Neural cell (in vitro differentiated cells): ENCODE results near the gene FLAD1. TPM values are rescaled to one million over a fixed set of nuclear protein-coding genes. Genes with fewer than 3 reads are reported as not detected.

Experiments
- H2AFZ ChIP-seq: fragments of 200-600, 300-800 bp; sonication (generic), shearing (Covaris generic); 2 replicates; pipeline ENCODE4 v1.6.0; 2014; ENCODE audit warnings: low read depth, mild to moderate bottlenecking, antibody characterized with exemption, low read length, moderate library complexity
- H3F3A ChIP-seq: fragments of 200-600 bp; shearing (Covaris generic); 2 replicates; pipeline ENCODE4 v1.6.1; 2016; ENCODE audit warnings: mild to moderate bottlenecking, moderate library complexity, mixed read lengths, antibody characterized with exemption, low read length; ENCODE audit not compliant: insufficient read depth, poor library complexity, severe bottlenecking
- H3K27ac ChIP-seq: fragments of 200-600, 300-800 bp; sonication (generic), shearing (Covaris generic); 2 replicates; pipeline ENCODE4 v1.5.1; 2014; ENCODE audit warnings: mild to moderate bottlenecking, low read length, moderate library complexity
- H3K27me3 ChIP-seq: fragments of 300-800, 200-600 bp; sonication (generic), shearing (Covaris generic); 2 replicates; pipeline ENCODE4 v1.6.0; 2014; ENCODE audit warnings: mild to moderate bottlenecking, low read depth, low read length, moderate library complexity; ENCODE audit not compliant: insufficient read depth
- H3K36me3 ChIP-seq: fragments of 300-800, 200-600 bp; sonication (generic), shearing (Covaris generic); 2 replicates; pipeline ENCODE4 v1.5.1; 2014; ENCODE audit warnings: mild to moderate bottlenecking, antibody characterized with exemption, low read length, moderate library complexity; ENCODE audit not compliant: insufficient read depth
- H3K4me2 ChIP-seq: fragments of 300-800, 200-600 bp; sonication (generic), shearing (Covaris generic); 2 replicates; pipeline ENCODE4 v1.6.0; 2014; ENCODE audit warnings: mild to moderate bottlenecking, low read length
- H3K4me3 ChIP-seq: fragments of 300-800, 200-600 bp; sonication (generic), shearing (Covaris generic); 2 replicates; pipeline ENCODE4 v1.5.1; 2014; ENCODE audit warnings: mild to moderate bottlenecking, low read length, moderate library complexity
- H3K79me2 ChIP-seq: fragments of 200-600 bp; shearing (Covaris generic); replicated peaks from 2 replicates; pipeline ENCODE4 v1.6.0; 2014; ENCODE audit warnings: mild to moderate bottlenecking, low read length, moderate library complexity; ENCODE audit not compliant: insufficient read depth
- H3K9ac ChIP-seq: fragments of 300-800, 200-600 bp; sonication (generic), shearing (Covaris generic); 2 replicates; pipeline ENCODE4 v1.6.1; 2016; ENCODE audit warnings: mild to moderate bottlenecking, low read length, mixed read lengths
- H3K9me2 ChIP-seq: fragments of 200-600 bp; shearing (Covaris generic); 2 replicates; pipeline ENCODE4 v1.6.1; 2016; ENCODE audit warnings: mild to moderate bottlenecking, low read length, mixed read lengths; ENCODE audit not compliant: insufficient read depth
- H3K9me3 ChIP-seq: fragments of 200-600, 300-800 bp; sonication (generic), shearing (Covaris generic); 2 replicates; pipeline ENCODE4 v1.6.1; 2016; ENCODE audit warnings: mild to moderate bottlenecking, mixed run types, low read length, moderate library complexity, mixed read lengths
- H4K20me1 ChIP-seq: fragments of 200-600 bp; shearing (Covaris generic); 2 replicates; pipeline ENCODE4 v1.6.1; 2016; ENCODE audit warnings: mild to moderate bottlenecking, mixed run types; ENCODE audit not compliant: insufficient read depth
- EP300 ChIP-seq: fragments of 450-650 bp; conservative IDR thresholded peaks from 2 replicates; pipeline ENCODE4 v1.6.1; 2014; ENCODE audit warnings: antibody characterized with exemption, mild to moderate bottlenecking, moderate library complexity; ENCODE audit not compliant: poor library complexity, severe bottlenecking
- EZH2 ChIP-seq: fragments of 200-600, 300-800 bp; shearing (Covaris generic), sonication (generic); IDR thresholded peaks from 2 replicates; pipeline ENCODE4 v1.6.1; 2014; ENCODE audit warnings: antibody characterized with exemption, low read length, borderline replicate concordance, mild to moderate bottlenecking; ENCODE audit not compliant: insufficient read depth, poor library complexity, severe bottlenecking
- MXI1 ChIP-seq: fragments of 450-650 bp; conservative IDR thresholded peaks from 2 replicates; pipeline ENCODE4 v1.6.1; 2014; ENCODE audit warnings: antibody characterized with exemption, mild to moderate bottlenecking; ENCODE audit not compliant: poor library complexity, severe bottlenecking
- POLR2AphosphoS5 ChIP-seq: IDR thresholded peaks from 2 replicates; pipeline ENCODE4 v1.6.1; 2012
- RAD21 ChIP-seq: fragments of 450-650 bp; conservative IDR thresholded peaks from 2 replicates; pipeline ENCODE4 v1.6.1; 2014; ENCODE audit warnings: antibody characterized with exemption, mild to moderate bottlenecking, moderate library complexity
- SMC3 ChIP-seq: fragments of 450-650 bp; conservative IDR thresholded peaks from 2 replicates; pipeline ENCODE4 v1.6.1; 2014; ENCODE audit warnings: antibody characterized with exemption, mild to moderate bottlenecking, moderate library complexity; ENCODE audit not compliant: poor library complexity
- TAF1 ChIP-seq: IDR thresholded peaks from 2 replicates; pipeline ENCODE4 v1.6.1; 2012; ENCODE audit warnings: low read depth
- polyA plus RNA-seq: library from polyadenylated mRNA; depleted of rRNA; stranded (reverse); fragments of >200 nt; gene quantifications from 2 replicates; pipeline ENCODE4 v1.2.3, GENCODE V29; 2014
- TF ChIP-seq, protein P1 (sequence below): IDR thresholded peaks from 2 replicates; pipeline ENCODE4 v1.6.1; 2012; ENCODE audit warnings: borderline replicate concordance
- TF ChIP-seq, protein P2 (sequence below): fragments of 450-650 bp; IDR thresholded peaks from 2 replicates; pipeline ENCODE4 v1.5.1; 2014; ENCODE audit warnings: antibody characterized with exemption, mild to moderate bottlenecking, moderate library complexity; ENCODE audit not compliant: poor library complexity, severe bottlenecking

Gene FLAD1
- polyA plus RNA-seq, 1 donor from 2014 or later, result 68.6 TPM

- no peaks in the 10 kb centered on the region for H3K9me3 ChIP-seq
- H3K4me2 ChIP-seq, result no peak overlapping the region
- TF ChIP-seq EP300, result no peak
- TF ChIP-seq RAD21, result no peak
- no peaks in the 10 kb centered on the region for H3K27me3 ChIP-seq
- H3K79me2 ChIP-seq, result no peaks in the 10 kb centered on the region
- no peaks in the 10 kb centered on the region for H3K9me2 ChIP-seq
- no peaks in the 10 kb centered on the region for H3F3A ChIP-seq
- no peak overlapping the region for H3K9ac ChIP-seq
- H4K20me1 ChIP-seq, result no peaks in the 10 kb centered on the region
- no peak overlapping the region for H3K4me3 ChIP-seq
- H3K36me3 ChIP-seq, result no peaks in the 10 kb centered on the region
- no peak overlapping the region for H2AFZ ChIP-seq
- no peak overlapping the region for H3K27ac ChIP-seq
These were observed 30.5 kb downstream of the FLAD1 start for GRCh38 chr1:155013632-155014031.

DNA sequence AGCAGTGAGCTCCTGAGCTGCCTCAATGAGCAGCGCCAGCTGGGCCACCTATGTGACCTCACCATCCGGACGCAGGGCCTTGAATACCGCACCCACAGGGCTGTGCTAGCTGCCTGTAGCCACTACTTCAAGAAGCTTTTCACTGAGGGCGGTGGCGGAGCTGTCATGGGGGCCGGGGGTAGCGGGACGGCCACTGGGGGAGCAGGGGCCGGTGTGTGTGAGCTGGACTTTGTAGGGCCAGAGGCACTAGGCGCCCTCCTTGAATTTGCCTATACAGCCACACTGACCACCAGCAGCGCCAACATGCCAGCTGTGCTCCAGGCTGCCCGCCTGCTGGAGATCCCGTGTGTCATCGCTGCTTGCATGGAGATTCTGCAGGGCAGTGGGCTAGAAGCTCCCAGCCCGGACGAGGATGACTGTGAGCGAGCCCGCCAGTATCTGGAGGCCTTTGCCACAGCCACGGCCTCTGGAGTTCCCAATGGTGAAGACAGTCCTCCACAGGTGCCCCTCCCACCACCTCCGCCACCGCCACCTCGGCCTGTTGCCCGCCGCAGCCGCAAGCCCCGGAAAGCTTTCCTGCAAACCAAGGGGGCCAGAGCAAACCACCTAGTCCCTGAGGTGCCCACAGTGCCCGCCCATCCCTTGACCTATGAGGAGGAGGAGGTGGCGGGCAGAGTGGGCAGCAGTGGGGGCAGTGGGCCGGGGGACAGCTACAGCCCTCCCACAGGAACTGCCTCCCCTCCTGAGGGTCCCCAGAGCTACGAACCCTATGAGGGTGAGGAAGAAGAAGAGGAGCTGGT is 31.8 kb downstream of the FLAD1 start:
- no peak overlapping the region for H3K27ac ChIP-seq
- H3K9ac ChIP-seq, result no peak overlapping the region
- H3K9me2 ChIP-seq, result no peaks in the 10 kb centered on the region
- H3K27me3 ChIP-seq, result no peaks in the 10 kb centered on the region
- no peak overlapping the region for H2AFZ ChIP-seq
- H3K4me3 ChIP-seq, result no peak overlapping the region
- no peaks in the 10 kb centered on the region for H3K9me3 ChIP-seq
- H3K36me3 ChIP-seq, result no peaks in the 10 kb centered on the region
- no peaks in the 10 kb centered on the region for H4K20me1 ChIP-seq
- no peak overlapping the region for H3K4me2 ChIP-seq
- H3F3A ChIP-seq, result no peaks in the 10 kb centered on the region
- no peak for TF ChIP-seq MXI1
- TF ChIP-seq, protein P1, sequence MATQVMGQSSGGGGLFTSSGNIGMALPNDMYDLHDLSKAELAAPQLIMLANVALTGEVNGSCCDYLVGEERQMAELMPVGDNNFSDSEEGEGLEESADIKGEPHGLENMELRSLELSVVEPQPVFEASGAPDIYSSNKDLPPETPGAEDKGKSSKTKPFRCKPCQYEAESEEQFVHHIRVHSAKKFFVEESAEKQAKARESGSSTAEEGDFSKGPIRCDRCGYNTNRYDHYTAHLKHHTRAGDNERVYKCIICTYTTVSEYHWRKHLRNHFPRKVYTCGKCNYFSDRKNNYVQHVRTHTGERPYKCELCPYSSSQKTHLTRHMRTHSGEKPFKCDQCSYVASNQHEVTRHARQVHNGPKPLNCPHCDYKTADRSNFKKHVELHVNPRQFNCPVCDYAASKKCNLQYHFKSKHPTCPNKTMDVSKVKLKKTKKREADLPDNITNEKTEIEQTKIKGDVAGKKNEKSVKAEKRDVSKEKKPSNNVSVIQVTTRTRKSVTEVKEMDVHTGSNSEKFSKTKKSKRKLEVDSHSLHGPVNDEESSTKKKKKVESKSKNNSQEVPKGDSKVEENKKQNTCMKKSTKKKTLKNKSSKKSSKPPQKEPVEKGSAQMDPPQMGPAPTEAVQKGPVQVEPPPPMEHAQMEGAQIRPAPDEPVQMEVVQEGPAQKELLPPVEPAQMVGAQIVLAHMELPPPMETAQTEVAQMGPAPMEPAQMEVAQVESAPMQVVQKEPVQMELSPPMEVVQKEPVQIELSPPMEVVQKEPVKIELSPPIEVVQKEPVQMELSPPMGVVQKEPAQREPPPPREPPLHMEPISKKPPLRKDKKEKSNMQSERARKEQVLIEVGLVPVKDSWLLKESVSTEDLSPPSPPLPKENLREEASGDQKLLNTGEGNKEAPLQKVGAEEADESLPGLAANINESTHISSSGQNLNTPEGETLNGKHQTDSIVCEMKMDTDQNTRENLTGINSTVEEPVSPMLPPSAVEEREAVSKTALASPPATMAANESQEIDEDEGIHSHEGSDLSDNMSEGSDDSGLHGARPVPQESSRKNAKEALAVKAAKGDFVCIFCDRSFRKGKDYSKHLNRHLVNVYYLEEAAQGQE, result no peak
- no peak for TF ChIP-seq EZH2
- TF ChIP-seq SMC3, result no peak
- TF ChIP-seq POLR2AphosphoS5, result no peak
- TF ChIP-seq, protein P2, sequence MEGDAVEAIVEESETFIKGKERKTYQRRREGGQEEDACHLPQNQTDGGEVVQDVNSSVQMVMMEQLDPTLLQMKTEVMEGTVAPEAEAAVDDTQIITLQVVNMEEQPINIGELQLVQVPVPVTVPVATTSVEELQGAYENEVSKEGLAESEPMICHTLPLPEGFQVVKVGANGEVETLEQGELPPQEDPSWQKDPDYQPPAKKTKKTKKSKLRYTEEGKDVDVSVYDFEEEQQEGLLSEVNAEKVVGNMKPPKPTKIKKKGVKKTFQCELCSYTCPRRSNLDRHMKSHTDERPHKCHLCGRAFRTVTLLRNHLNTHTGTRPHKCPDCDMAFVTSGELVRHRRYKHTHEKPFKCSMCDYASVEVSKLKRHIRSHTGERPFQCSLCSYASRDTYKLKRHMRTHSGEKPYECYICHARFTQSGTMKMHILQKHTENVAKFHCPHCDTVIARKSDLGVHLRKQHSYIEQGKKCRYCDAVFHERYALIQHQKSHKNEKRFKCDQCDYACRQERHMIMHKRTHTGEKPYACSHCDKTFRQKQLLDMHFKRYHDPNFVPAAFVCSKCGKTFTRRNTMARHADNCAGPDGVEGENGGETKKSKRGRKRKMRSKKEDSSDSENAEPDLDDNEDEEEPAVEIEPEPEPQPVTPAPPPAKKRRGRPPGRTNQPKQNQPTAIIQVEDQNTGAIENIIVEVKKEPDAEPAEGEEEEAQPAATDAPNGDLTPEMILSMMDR, result no peak
- no peak for TF ChIP-seq EP300
- no peak for TF ChIP-seq RAD21
- no peak for TF ChIP-seq TAF1
- no peaks in the 10 kb centered on the region for H3K79me2 ChIP-seq
